GM12891 (cell line): Measurements from ENCODE around the gene SUPT6H.
A peak's percentile ranks its signal among the peaks of the same experiment; 100 is the strongest.
"Not testable (repeated sequence)": the region's sequence is repeated elsewhere in the genome, so short reads cannot be mapped to it uniquely, and the experiment has no call there.

ENCODE experiments used
- DNase-seq: peaks from one replicate; pipeline ENCODE4 v3.0.0; 2011; ENCODE audit warnings: low spot score; ENCODE audit not compliant: insufficient read length
- FAIRE-seq: peaks from 2 replicates; lab custom pipeline; 2011; peaks lifted over from hg19 to GRCh38; lab: Jason Lieb, UNC
- PAX5 ChIP-seq: IDR thresholded peaks from 2 replicates; pipeline ENCODE4 v1.6.1; 2011; ENCODE audit warnings: low read length, moderate library complexity, mild to moderate bottlenecking; ENCODE audit not compliant: insufficient read depth, severe bottlenecking
- POLR2A ChIP-seq: IDR thresholded peaks from 2 replicates; pipeline ENCODE4 v1.6.1; 2011; ENCODE audit warnings: low read depth, low read length, control low read depth
- POLR2AphosphoS5 ChIP-seq: IDR thresholded peaks from 2 replicates; pipeline ENCODE4 v1.6.1; 2011; ENCODE audit warnings: low read depth, low read length, control low read depth
- POU2F2 ChIP-seq: IDR thresholded peaks from 2 replicates; pipeline ENCODE4 v1.6.1; 2011; ENCODE audit warnings: low read depth, mild to moderate bottlenecking, control low read depth, low read length, moderate library complexity
- SPI1 ChIP-seq: IDR thresholded peaks from 2 replicates; pipeline ENCODE4 v1.6.1; 2011; ENCODE audit warnings: low read depth, low read length, control low read depth
- TAF1 ChIP-seq: IDR thresholded peaks from 2 replicates; pipeline ENCODE4 v1.6.1; 2011; ENCODE audit warnings: low read depth, low read length, control low read depth

The SUPT6H gene

GRCh38 chr17:28646039-28646754 is 15.8 kb upstream of the SUPT6H start:
- no peak for FAIRE-seq
- no peak for TF ChIP-seq PAX5
- no peak; the same call in 1 of the 2 replicates for TF ChIP-seq POLR2A
- TF ChIP-seq TAF1 = no peak
- no peak for TF ChIP-seq SPI1
- no peak for TF ChIP-seq POU2F2
- TF ChIP-seq POLR2AphosphoS5 = no peak
- DNase-seq = no peak

GRCh38 chr17:28648698-28649097 is 13.3 kb upstream of the SUPT6H start:
- no peak for DNase-seq
- TF ChIP-seq POLR2AphosphoS5 = no peak
- no peak for TF ChIP-seq POLR2A
- no peak for TF ChIP-seq PAX5
- TF ChIP-seq SPI1 = no peak
- TF ChIP-seq TAF1 = no peak
- no peak for TF ChIP-seq POU2F2
- FAIRE-seq = no peak

- TF ChIP-seq TAF1 = no peak
- TF ChIP-seq POU2F2 = no peak
- no peak for TF ChIP-seq PAX5
- TF ChIP-seq POLR2AphosphoS5 = no peak
- no peak for TF ChIP-seq POLR2A
- TF ChIP-seq SPI1 = no peak
- FAIRE-seq = no peak
- DNase-seq = no peak
Observed at GRCh38 chr17:28655160-28655559, 6.8 kb upstream of the SUPT6H start.

GRCh38 chr17:28657756-28658155 is 4.2 kb upstream of the SUPT6H start:
- TF ChIP-seq POLR2A (no peak), SPI1 (no peak), POU2F2 (no peak), TAF1 (no peak), POLR2AphosphoS5 (no peak), PAX5 (no peak)
- DNase-seq (no peak), FAIRE-seq (no peak)

DNA sequence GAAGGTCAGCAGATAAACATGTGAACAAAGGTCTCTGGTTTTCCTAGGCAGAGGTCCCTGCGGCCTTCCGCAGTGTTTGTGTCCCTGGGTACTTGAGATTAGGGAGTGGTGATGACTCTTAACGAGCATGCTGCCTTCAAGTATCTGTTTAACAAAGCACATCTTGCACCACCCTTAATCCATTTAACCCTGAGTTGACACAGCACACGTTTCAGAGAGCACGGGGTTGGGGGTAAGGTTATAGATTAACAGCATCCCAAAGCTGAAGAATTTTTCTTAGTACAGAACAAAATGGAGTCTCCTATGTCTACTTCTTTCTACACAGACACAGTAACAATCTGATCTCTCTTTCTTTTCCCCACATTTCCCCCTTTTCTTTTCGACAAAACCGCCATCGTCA is 3.7 kb upstream of the SUPT6H start:
- DNase-seq, FAIRE-seq: not testable (repeated sequence)

DNA sequence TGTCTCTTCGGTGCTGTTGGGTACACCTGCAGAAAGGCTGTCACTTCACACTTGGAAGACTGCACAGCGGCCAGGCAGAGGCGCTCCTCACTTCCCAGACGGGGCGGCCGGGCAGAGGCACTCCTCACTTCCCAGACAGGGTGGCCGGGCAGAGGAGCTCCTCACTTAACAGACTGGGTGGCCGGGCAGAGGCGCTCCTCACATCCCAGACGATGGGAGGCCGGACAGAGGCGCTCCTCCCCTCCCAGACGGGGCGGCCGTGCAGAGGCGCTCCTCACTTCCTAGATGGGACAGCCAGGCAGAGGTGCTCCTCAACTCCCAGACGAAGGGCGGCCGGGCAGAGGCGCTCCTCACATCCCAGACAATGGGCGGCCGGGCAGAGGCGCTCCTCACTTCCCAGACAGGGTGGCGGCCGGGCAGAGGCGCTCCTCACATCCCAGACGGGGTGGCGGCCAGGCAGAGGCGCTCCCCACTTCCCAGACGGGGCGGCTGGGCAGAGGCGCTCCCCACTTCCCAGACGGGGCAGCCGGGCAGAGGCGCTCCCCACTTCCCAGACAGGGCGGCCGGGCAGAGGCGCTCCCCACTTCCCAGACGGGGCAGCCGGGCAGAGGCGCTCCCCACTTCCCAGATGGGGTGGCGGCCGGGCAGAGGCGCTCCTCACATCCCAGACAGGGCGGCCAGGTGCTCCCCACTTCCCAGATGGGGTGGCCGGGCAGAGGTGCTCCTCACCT is 3.1 kb upstream of the SUPT6H start:
- not testable (repeated sequence) for FAIRE-seq

GRCh38 chr17:28659497-28659881 is 2.5 kb upstream of the SUPT6H start:
- not testable (repeated sequence) for FAIRE-seq, DNase-seq

More for the DNA sequence above, 3.1 kb upstream of the SUPT6H start:
- not testable (repeated sequence) for DNase-seq

DNA sequence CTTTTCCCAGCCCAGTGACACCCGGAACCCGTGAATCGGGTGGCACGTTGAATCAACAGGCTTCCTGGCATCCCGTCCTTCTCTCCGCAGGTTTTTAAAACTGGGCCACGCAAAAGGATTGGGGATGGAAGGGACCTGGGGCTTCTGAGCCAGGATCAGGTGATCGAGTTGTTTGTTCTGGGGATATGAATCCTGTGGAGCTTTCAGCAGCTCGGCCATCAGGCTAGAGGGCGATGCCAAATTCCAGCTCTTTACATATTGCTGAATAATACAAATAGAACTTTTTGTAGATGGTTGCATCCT is 473 bp downstream of the SUPT6H start:
- DNase-seq (no peak), FAIRE-seq (no peak)
- TF ChIP-seq POU2F2 (no peak), POLR2AphosphoS5 (no peak), TAF1 (no peak), POLR2A (no peak), SPI1 (no peak), PAX5 (no peak)

GRCh38 chr17:28663723-28664122 is 1.7 kb downstream of the SUPT6H start:
- FAIRE-seq = no peak
- no peak for DNase-seq
- no peak for TF ChIP-seq SPI1
- TF ChIP-seq POU2F2 = no peak
- no peak for TF ChIP-seq PAX5
- no peak for TF ChIP-seq POLR2A
- no peak for TF ChIP-seq TAF1
- no peak for TF ChIP-seq POLR2AphosphoS5

GRCh38 chr17:28665994-28666393 is 4.0 kb downstream of the SUPT6H start:
- FAIRE-seq (no peak), DNase-seq (no peak)
- TF ChIP-seq SPI1 (peak; percentile 27; the same call in 1 of the 2 replicates), POU2F2 (no peak)

GRCh38 chr17:28667870-28668269 is 5.9 kb downstream of the SUPT6H start:
- FAIRE-seq (no peak), DNase-seq (no peak)
- TF ChIP-seq SPI1 (no peak), POLR2A (no peak), TAF1 (no peak), PAX5 (no peak)

GRCh38 chr17:28669918-28670317 is 7.9 kb downstream of the SUPT6H start:
- DNase-seq (no peak), FAIRE-seq (no peak)
- no peak for TF ChIP-seq PAX5
- no peak for TF ChIP-seq POLR2AphosphoS5
